HCT116 (cell line): ENCODE data around the gene SECISBP2. TPM values are rescaled to one million over a fixed set of nuclear protein-coding genes. Genes with fewer than 3 reads are reported as not detected.

Experiments used
- ATAC-seq: fragments of 200-7000 bp; cut with Tn5 transposase; 2 replicates; pipeline ENCODE4 v1.9.1; 2020; ENCODE audit warnings: mild to moderate bottlenecking, moderate library complexity
- BruUV-seq: library from RNA; stranded (reverse); fragments of 400-500 nt; replicated peaks from 2 replicates; lab custom pipeline; 2021; lab: Mats Ljungman, UMichigan
- CTCF ChIA-PET: fragments of 300-600 bp; sonication (Branson Sonifier 250); formaldehyde crosslinking; loops from one replicate; lab custom pipeline; 2021; ENCODE audit warnings: antibody characterized with exemption; lab: Charles Lee
- POLR2A ChIA-PET: fragments of 300-600, 350-600 bp; sonication (Branson Sonifier 250); formaldehyde crosslinking; loops from one replicate; lab custom pipeline; 2021; ENCODE audit warnings: antibody characterized with exemption; lab: Charles Lee
- RAD21 ChIA-PET, 2 experiments: fragments of 300-600 bp; sonication (Branson Sonifier 250); formaldehyde crosslinking; loops; one replicate each; lab custom pipeline; 2023; ENCODE audit warnings: low total read pairs in 2 of 2; ENCODE audit not compliant: uncharacterized antibody in 2 of 2, unreplicated experiment in 2 of 2, low non-redundant PET in 1 of 2; lab: Charles Lee
- DNase-seq: peaks from one replicate; pipeline ENCODE4 v3.0.0-alpha.2; 2010; ENCODE audit warnings: low read depth, low spot score
- H2AFZ ChIP-seq: fragments of 200-600 bp; shearing (Covaris generic), sonication (generic); 2 replicates; pipeline ENCODE4 v1.6.1; 2017; ENCODE audit warnings: low read depth, mixed run types, mixed read lengths, antibody characterized with exemption, low read length; ENCODE audit not compliant: poor library complexity, severe bottlenecking
- H3K27ac ChIP-seq: 2 replicates; pipeline ENCODE4 v1.5.1; 2012; ENCODE audit warnings: low read depth, low read length
- H3K27me3 ChIP-seq: fragments of 200-600 bp; sonication (generic); 2 replicates; pipeline ENCODE4 v1.6.1; 2016; ENCODE audit warnings: mixed run types, low read length, mixed read lengths; ENCODE audit not compliant: insufficient read depth
- H3K36me3 ChIP-seq, 2 experiments: fragments of 200-500 bp in 1 of 2; fragments of 200-600 bp in 1 of 2; sonication (Bioruptor generic) in 1 of 2; sonication (generic) in 1 of 2; 2 replicates each; pipeline versions ENCODE4 v1.5.1 to v1.6.1; 2014 to 2016; ENCODE audit warnings: low read length in 2 of 2, inconsistent platforms in 1 of 2, mixed read lengths in 1 of 2, mixed run types in 1 of 2; ENCODE audit not compliant: insufficient read depth in 2 of 2, control insufficient read depth in 1 of 2
- H3K4me1 ChIP-seq, 2 experiments: fragments of 200-600 bp in 1 of 2; sonication (generic) in 1 of 2; 2 replicates each; pipeline versions ENCODE4 v1.5.1 to v1.6.1; 2012 to 2017; ENCODE audit warnings: low read length in 2 of 2, inconsistent platforms in 1 of 2, mild to moderate bottlenecking in 1 of 2, mixed read lengths in 1 of 2, mixed run types in 1 of 2, moderate library complexity in 1 of 2; ENCODE audit not compliant: insufficient read depth in 2 of 2, control insufficient read depth in 1 of 2
- H3K4me2 ChIP-seq: fragments of 200-600 bp; sonication (generic); 2 replicates; pipeline ENCODE4 v1.6.1; 2017; ENCODE audit warnings: mixed run types, low read length, mixed read lengths
- H3K4me3 ChIP-seq, 2 experiments: fragments of 200-600 bp in 1 of 2; sonication (generic) in 1 of 2; replicated peaks in 1 of 2; 2 replicates each; pipeline ENCODE4 v1.5.1; 2011 to 2016; ENCODE audit warnings: low read length in 2 of 2, control low read depth in 1 of 2, low read depth in 1 of 2, mild to moderate bottlenecking in 1 of 2, mixed read lengths in 1 of 2, mixed run types in 1 of 2
- H3K79me2 ChIP-seq: fragments of 200-600 bp; sonication (generic); 2 replicates; pipeline ENCODE4 v1.6.1; 2017; ENCODE audit warnings: mild to moderate bottlenecking, mixed run types, low read length, moderate library complexity, mixed read lengths; ENCODE audit not compliant: insufficient read depth
- H3K9ac ChIP-seq: fragments of 200-600 bp; sonication (generic); 2 replicates; pipeline ENCODE4 v1.6.1; 2016; ENCODE audit warnings: low read length, mixed read lengths
- H3K9me2 ChIP-seq: fragments of 200-600 bp; sonication (generic), shearing (Covaris generic); 2 replicates; pipeline ENCODE4 v1.6.1; 2017; ENCODE audit warnings: mixed run types, mild to moderate bottlenecking, moderate library complexity; ENCODE audit not compliant: insufficient read depth
- H3K9me3 ChIP-seq, 2 experiments: fragments of 200-500 bp in 1 of 2; fragments of 200-600 bp in 1 of 2; sonication (Bioruptor generic) in 1 of 2; sonication (generic) in 1 of 2; 2 replicates each; pipeline ENCODE4 v1.6.1; 2014 to 2017; ENCODE audit warnings: low read length in 2 of 2, mixed read lengths in 2 of 2, inconsistent platforms in 1 of 2, low read depth in 1 of 2, mild to moderate bottlenecking in 1 of 2, mixed run types in 1 of 2, moderate library complexity in 1 of 2; ENCODE audit not compliant: control insufficient read depth in 1 of 2, insufficient read depth in 1 of 2
- H4K20me1 ChIP-seq: fragments of 200-600 bp; sonication (generic), shearing (Covaris generic); 2 replicates; pipeline ENCODE4 v1.6.1; 2017; ENCODE audit warnings: mixed run types, mild to moderate bottlenecking, moderate library complexity; ENCODE audit not compliant: insufficient read depth
- ATF3 ChIP-seq: IDR thresholded peaks from 2 replicates; pipeline ENCODE4 v1.6.1; 2012
- REST ChIP-seq: IDR thresholded peaks from 2 replicates; pipeline ENCODE4 v1.6.1; 2012; ENCODE audit warnings: low read depth
- ZBTB33 ChIP-seq: IDR thresholded peaks from 2 replicates; pipeline ENCODE4 v1.6.1; 2011; ENCODE audit warnings: mild to moderate bottlenecking, low read length, moderate library complexity; ENCODE audit not compliant: insufficient replicate concordance; ENCODE audit errors: extremely low read depth
- intact Hi-C: fragments of 100-400 bp; cut with micrococcal nuclease; formaldehyde crosslinking; loops from 2 replicates; pipeline ENCODE4 v1.10.0; 2022
- total RNA-seq: library from RNA; stranded (reverse); gene quantifications from one replicate; pipeline ENCODE4 v1.2.1, GENCODE V29; 2021; ENCODE audit not compliant: unreplicated experiment

Gene SECISBP2
- total RNA-seq, 1 experiment from 2014 or later = 41.6 TPM

- Histone ChIP-seq H3K79me2 (peaks cover 3% of the 10 kb centered on the region; the same call in 1 of the 2 replicates), H3K9ac (no peak overlapping the region), H3K9me2 (no peaks in the 10 kb centered on the region), H3K4me3 (no peak overlapping the region), H3K4me1 (no peaks in the 10 kb centered on the region), H3K4me2 (no peak overlapping the region), H2AFZ (no peak overlapping the region), H3K9me3 (no peaks in the 10 kb centered on the region), H3K27me3 (no peaks in the 10 kb centered on the region), H3K27ac (no peak overlapping the region), H3K36me3 (peaks cover 29 to 38% of the 10 kb centered on the region in 2 experiments; a peak in 3 of 4 replicates), H4K20me1 (0 out of 2 replicates have a peak, but pooled peaks cover 3% of the 10 kb centered on the region)
- ATAC-seq = no peak
- TF ChIP-seq ATF3 (no peak), REST (peak; percentile 11; the same call in 1 of the 2 replicates), ZBTB33 (no peak)
- CTCF ChIA-PET = no interaction called here
- RAD21 ChIA-PET = no interaction called here
- intact Hi-C loops = no loop called here
- POLR2A ChIA-PET = no interaction called here
- no peak for DNase-seq
- BruUV-seq = no TSS peak
These were observed 11.6 kb downstream of the SECISBP2 start for GRCh38 chr9:89329917-89330316.
